CD14-positive monocyte (primary cell): ENCODE data around the gene EOLA1. TPM values are rescaled to one million over a fixed set of nuclear protein-coding genes. Genes with fewer than 3 reads are reported as not detected.

Experiments used
- DNase-seq, 3 donors: peaks; one replicate each; pipeline ENCODE4 v3.0.0-alpha.2; 2011 to 2022
- H2AFZ ChIP-seq: 2 replicates; pipeline ENCODE4 v1.6.0; 2012; ENCODE audit warnings: mild to moderate bottlenecking, low read depth, low read length, inconsistent platforms; ENCODE audit not compliant: insufficient read depth, poor library complexity, severe bottlenecking
- H3K27ac ChIP-seq, 2 donors: 1 replicate in 1 of 2; 2 replicates in 1 of 2; pipeline ENCODE4 v1.5.1; 2012 to 2013; ENCODE audit warnings: low read length in 2 of 2, control low read depth in 1 of 2, inconsistent platforms in 1 of 2, low read depth in 1 of 2, mild to moderate bottlenecking in 1 of 2
- H3K27me3 ChIP-seq, 2 donors: one replicate each; pipeline versions ENCODE4 v1.6.0 to v1.6.1; 2011 to 2013; ENCODE audit warnings: low read length in 2 of 2; ENCODE audit not compliant: control insufficient read depth in 2 of 2, insufficient read depth in 2 of 2
- H3K36me3 ChIP-seq, 2 donors: replicated peaks in 1 of 2; 1 replicate in 1 of 2; 2 replicates in 1 of 2; pipeline versions ENCODE4 v1.5.1 to v1.6.1; 2012 to 2013; ENCODE audit warnings: low read length in 2 of 2, control low read depth in 1 of 2, inconsistent platforms in 1 of 2, mild to moderate bottlenecking in 1 of 2; ENCODE audit not compliant: insufficient read depth in 2 of 2, control insufficient read depth in 1 of 2
- H3K4me1 ChIP-seq, 2 donors: 1 replicate in 1 of 2; 2 replicates in 1 of 2; pipeline versions ENCODE4 v1.5.1 to v1.6.1; 2012 to 2013; ENCODE audit warnings: low read length in 2 of 2, control low read depth in 1 of 2, inconsistent platforms in 1 of 2, mild to moderate bottlenecking in 1 of 2, moderate library complexity in 1 of 2; ENCODE audit not compliant: insufficient read depth in 2 of 2, control insufficient read depth in 1 of 2
- H3K4me2 ChIP-seq: replicated peaks from 2 replicates; pipeline ENCODE3; 2012; ENCODE audit warnings: low read length, moderate library complexity, mild to moderate bottlenecking; ENCODE audit not compliant: poor library complexity, severe bottlenecking; ENCODE audit errors: extremely low read depth
- H3K4me3 ChIP-seq, 3 experiments: fragments of 200-600 bp in 1 of 3; sonication (generic) in 1 of 3; replicated peaks in 1 of 3; 1 replicate in 2 of 3; 2 replicates in 1 of 3; pipeline ENCODE4 v1.5.1; 2011 to 2013; ENCODE audit warnings: low read length in 3 of 3, mild to moderate bottlenecking in 3 of 3, control low read depth in 2 of 3, low read depth in 2 of 3, inconsistent platforms in 1 of 3, moderate library complexity in 1 of 3
- H3K79me2 ChIP-seq: 2 replicates; pipeline ENCODE4 v1.6.0; 2012; ENCODE audit warnings: mild to moderate bottlenecking, control low read depth, inconsistent platforms, low read length, moderate library complexity; ENCODE audit not compliant: insufficient read depth
- H3K9ac ChIP-seq: 2 replicates; pipeline ENCODE4 v1.6.0; 2017; ENCODE audit warnings: low read length, mild to moderate bottlenecking; ENCODE audit not compliant: insufficient read depth, poor library complexity, severe bottlenecking
- H3K9me3 ChIP-seq, 2 donors: replicated peaks in 1 of 2; 1 replicate in 1 of 2; 2 replicates in 1 of 2; pipeline versions ENCODE4 v1.5.1 to v1.6.1; 2012 to 2013; ENCODE audit warnings: low read length in 2 of 2, control low read depth in 1 of 2; ENCODE audit not compliant: control insufficient read depth in 1 of 2, insufficient read depth in 1 of 2
- H4K20me1 ChIP-seq: 2 replicates; pipeline ENCODE4 v1.6.0; 2012; ENCODE audit warnings: mild to moderate bottlenecking, low read length, control low read depth, moderate library complexity; ENCODE audit not compliant: insufficient read depth
- H3K27ac Mint-ChIP-seq, 7 donors: one replicate each; pipeline ENCODE4 v1.8.0; 2020; ENCODE audit warnings: mild to moderate bottlenecking in 7 of 7, mixed read lengths in 7 of 7, moderate library complexity in 6 of 7, inconsistent platforms in 2 of 7
- H3K27me3 Mint-ChIP-seq, 3 donors: one replicate each; pipeline ENCODE4 v1.8.0; 2021 to 2022; ENCODE audit warnings: low read depth in 3 of 3, mild to moderate bottlenecking in 3 of 3, mixed read lengths in 3 of 3, moderate library complexity in 3 of 3, inconsistent platforms in 1 of 3
- H3K36me3 Mint-ChIP-seq, 2 donors: one replicate each; pipeline ENCODE4 v1.8.0; 2020; ENCODE audit warnings: mixed read lengths in 2 of 2, inconsistent platforms in 1 of 2, mild to moderate bottlenecking in 1 of 2
- H3K4me1 Mint-ChIP-seq: one replicate; pipeline ENCODE4 v1.8.0; 2020; ENCODE audit warnings: mild to moderate bottlenecking, mixed read lengths
- H3K4me3 Mint-ChIP-seq, 2 donors: one replicate each; pipeline ENCODE4 v1.8.0; 2020; ENCODE audit warnings: mild to moderate bottlenecking in 2 of 2, mixed read lengths in 2 of 2, moderate library complexity in 1 of 2
- H3K9me3 Mint-ChIP-seq, 7 donors: one replicate each; pipeline ENCODE4 v1.8.0; 2020 to 2022; ENCODE audit warnings: mixed read lengths in 7 of 7, mild to moderate bottlenecking in 6 of 7, moderate library complexity in 6 of 7, inconsistent platforms in 2 of 7
- CTCF ChIP-seq: fragments of 200-600 bp; IDR thresholded peaks from one replicate; pipeline ENCODE4 v1.8.0; 2022; ENCODE audit warnings: antibody characterized with exemption, mild to moderate bottlenecking
- WGBS: methylation state at CpG from one replicate; pipeline ENCODE4 v1.1.5; 2013; ENCODE audit warnings: missing lambda C conversion rate; ENCODE audit not compliant: insufficient coverage; 5-methylcytosine and 5-hydroxymethylcytosine counted together
- intact Hi-C, 2 donors: fragments of 100-400 bp; cut with micrococcal nuclease; formaldehyde crosslinking; loops; one replicate each; pipeline versions ENCODE4 v1.15.0 to v1.15.1; 2023
- polyA plus RNA-seq, 3 donors: library from polyadenylated mRNA; depleted of rRNA in 1 of 3; unstranded in 2 of 3; stranded (reverse) in 1 of 3; fragments of 300-500 nt in 2 of 3; fragments of >200 nt in 1 of 3; fragmentation: Illumina TruSeq in 2 of 3; gene quantifications; 1 replicate in 2 of 3; 2 replicates in 1 of 3; pipeline ENCODE4 v1.2.3, GENCODE V29; 2012 to 2021

EOLA1 gene
- polyA plus RNA-seq, 3 donors: 15.5 to 48.6 (median 20.7) TPM

GRCh38 chrX:149508467-149508866, 32.3 kb upstream of the EOLA1 start:
- Mint-ChIP-seq H3K36me3 (no peaks in the 10 kb centered on the region), H3K4me1 (peaks cover 27% of the 10 kb centered on the region), H3K27ac (no peak overlapping the region), H3K4me3 (no peak overlapping the region), H3K27me3 (peaks cover 0 to 5% (median 0%) of the 10 kb centered on the region in 3 donors), H3K9me3 (peaks cover 0 to 3% (median 0%) of the 10 kb centered on the region in 7 donors)
- Histone ChIP-seq H3K9ac (no peak overlapping the region), H2AFZ (no peak overlapping the region), H3K27ac (no peak overlapping the region), H3K4me1 (peaks cover 25 to 30% of the 10 kb centered on the region in 2 donors), H3K79me2 (peaks cover 5% of the 10 kb centered on the region), H3K27me3 (no peaks in the 10 kb centered on the region), H3K4me2 (no peak overlapping the region), H3K4me3 (no peak overlapping the region), H3K9me3 (no peaks in the 10 kb centered on the region), H3K36me3 (no peaks in the 10 kb centered on the region), H4K20me1 (no peaks in the 10 kb centered on the region)
- no CpG with 5 or more reads among the region's 1 CpG for WGBS
- intact Hi-C loops: loop anchor here in 1 of 2 donors (10.0 kb wide), 1 partner anchor 1594 kb away; the partner anchor contains the start of gene FMR1
- no peak for TF ChIP-seq CTCF
- DNase-seq: no peak

GRCh38 chrX:149510386-149510785, 30.4 kb upstream of the EOLA1 start:
- H3K27me3 Mint-ChIP-seq: peaks cover 0 to 3% (median 3%) of the 10 kb centered on the region in 3 donors
- peaks cover 23% of the 10 kb centered on the region for H3K4me1 Mint-ChIP-seq
- peak overlapping the region in 1 of 2 donors; percentile 70 for H3K4me3 Mint-ChIP-seq
- Histone ChIP-seq H3K79me2 (no peaks in the 10 kb centered on the region), H3K27me3 (no peaks in the 10 kb centered on the region), H3K4me3 (no peak overlapping the region), H3K4me1 (peaks cover 17 to 22% of the 10 kb centered on the region in 2 donors), H3K9me3 (no peaks in the 10 kb centered on the region), H4K20me1 (no peaks in the 10 kb centered on the region), H2AFZ (no peak overlapping the region), H3K4me2 (no peak overlapping the region), H3K9ac (no peak overlapping the region), H3K36me3 (no peaks in the 10 kb centered on the region), H3K27ac (peak overlapping the region in 1 of 2 donors; percentile 15)
- no peaks in the 10 kb centered on the region for H3K9me3 Mint-ChIP-seq
- peak; percentile 20 for TF ChIP-seq CTCF
- DNase-seq: peak; percentile 29 to 56 (median 43)
- intact Hi-C loops: no loop called here
- peak overlapping the region in 6 of 7 donors; percentile 5 to 80 (median 25) for H3K27ac Mint-ChIP-seq
- H3K36me3 Mint-ChIP-seq: no peaks in the 10 kb centered on the region
- no CpG with 5 or more reads among the region's 4 CpGs for WGBS
